CD4-positive, alpha-beta T cell treated with Interleukin-21 for 1 hour (primary cell): ENCODE results near the gene ASB2.
A peak's percentile ranks its signal among the peaks of the same experiment; 100 is the strongest.

Experiments used
- DNase-seq: peaks from one replicate; pipeline ENCODE4 v3.0.0-alpha.2; 2020

Gene ASB2

GRCh38 chr14:93945070-93945399, 31.3 kb downstream of the ASB2 start:
- no peak for DNase-seq

GRCh38 chr14:93944348-93945069, 31.9 kb downstream of the ASB2 start:
- DNase-seq, result no peak

GRCh38 chr14:93943930-93944329, 32.4 kb downstream of the ASB2 start:
- no peak for DNase-seq

DNA sequence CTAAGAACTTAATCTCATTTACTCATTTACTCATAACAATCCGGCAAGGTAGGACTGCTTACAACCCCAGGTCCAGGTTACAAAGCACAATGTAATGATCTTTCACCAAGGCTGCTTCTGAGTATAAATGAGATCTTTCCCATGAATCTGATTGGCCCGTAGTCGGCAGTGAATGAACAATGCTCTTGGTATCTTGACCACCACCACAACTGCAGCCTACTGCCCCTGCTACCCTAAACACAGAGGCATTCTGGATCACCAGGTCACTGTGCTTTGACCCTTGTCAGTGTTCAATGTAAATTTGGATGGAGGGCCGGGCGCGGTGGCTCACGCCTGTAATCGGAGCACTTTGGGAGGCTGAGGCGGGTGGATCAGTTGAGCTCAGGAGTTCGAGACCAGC, 33.3 kb downstream of the ASB2 start:
- DNase-seq, result no peak

DNA sequence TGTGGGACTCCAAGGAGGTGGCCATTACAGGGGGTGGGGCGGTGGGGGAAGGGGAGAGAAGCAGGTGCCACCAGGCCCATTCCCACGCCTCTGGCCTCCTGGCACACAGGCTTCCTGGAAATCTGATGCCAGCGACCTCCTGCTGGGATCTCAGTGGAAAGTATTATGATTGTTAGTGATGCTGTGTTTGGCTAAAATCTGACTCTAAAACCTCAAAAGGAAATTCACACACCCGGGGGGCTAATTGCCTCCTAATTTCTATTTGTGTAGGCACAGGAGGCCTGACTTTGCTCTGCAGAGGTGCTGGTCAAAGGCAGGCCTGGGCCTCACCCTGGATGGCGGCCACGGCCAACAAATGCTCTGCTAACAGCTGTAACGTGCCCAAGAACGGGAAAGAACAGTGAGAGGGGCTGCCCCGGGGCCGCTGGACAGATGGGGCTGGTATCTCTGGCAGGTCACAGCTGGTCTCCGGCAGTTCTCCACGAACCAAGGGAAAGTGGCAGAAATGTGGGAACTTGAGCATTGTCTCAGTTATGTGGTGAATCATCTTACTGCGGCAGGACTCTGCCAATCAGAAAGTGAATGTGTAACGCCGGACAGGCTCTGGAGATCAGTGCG, 35.0 kb downstream of the ASB2 start:
- DNase-seq, result no peak

DNA sequence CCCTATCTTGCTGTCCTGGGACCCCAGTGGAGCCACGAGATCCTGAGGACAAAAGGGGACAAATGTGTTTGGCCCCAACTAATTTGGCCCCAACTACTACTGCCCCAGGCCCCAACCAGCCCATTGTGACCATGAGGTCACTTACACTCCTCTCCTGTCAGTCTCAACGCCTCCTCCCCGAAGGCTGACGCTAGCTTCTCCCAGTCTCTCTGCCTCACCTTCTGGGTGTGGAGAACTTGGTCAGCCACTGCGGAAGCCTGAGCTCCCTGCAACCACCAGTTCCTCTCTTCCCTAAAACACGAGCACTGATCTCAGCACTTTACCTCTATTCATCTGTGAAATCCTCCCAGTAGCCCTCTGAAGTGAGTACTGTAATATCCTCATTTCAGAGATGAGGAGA, 35.9 kb downstream of the ASB2 start:
- DNase-seq, result no peak

DNA sequence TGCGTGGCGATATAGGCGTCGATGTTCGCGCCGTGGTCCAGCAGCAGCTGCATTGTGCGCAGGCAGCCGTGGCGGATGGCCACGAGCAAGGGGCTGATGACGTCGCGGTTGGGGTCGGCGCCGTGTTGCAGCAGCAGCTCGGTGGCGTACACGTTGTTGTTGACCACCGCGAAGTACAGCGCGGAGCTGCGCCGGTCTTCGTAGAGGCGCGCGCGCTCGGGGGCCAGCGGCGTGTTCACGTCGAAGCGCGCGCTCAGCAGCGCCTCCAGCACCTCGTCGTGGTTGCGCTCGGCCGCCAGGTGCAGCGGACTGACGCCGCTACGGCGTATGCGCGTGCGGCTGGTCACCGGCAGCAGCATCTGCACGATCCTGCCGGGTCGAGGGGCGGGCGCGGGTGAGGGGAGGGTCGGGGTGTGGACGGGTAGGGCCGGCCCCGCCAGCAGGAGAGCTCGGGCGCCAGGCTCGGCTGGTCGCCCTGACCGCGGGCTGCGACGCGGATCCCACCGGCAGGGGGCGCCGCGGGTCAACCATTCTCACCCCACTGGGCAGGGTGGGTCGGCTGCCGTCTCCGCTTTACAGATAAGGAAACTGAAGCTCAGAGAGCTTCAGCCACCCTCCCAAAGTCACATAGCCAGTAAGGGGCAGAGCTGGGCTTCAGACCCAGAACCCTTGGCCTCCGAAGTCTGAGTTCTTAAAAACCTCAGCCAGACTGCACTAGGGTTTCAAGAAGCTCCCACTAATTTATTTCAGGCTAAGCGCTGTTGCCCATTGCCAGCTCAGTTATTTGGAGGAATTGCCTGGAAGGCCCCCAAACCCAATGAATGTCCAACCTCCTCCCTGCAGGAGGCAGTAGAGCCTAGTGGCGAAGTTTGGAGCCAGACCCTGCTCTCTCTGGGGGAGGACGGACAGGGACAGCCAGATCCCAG, 36.8 kb downstream of the ASB2 start:
- peak; percentile 90 for DNase-seq

- DNase-seq, result no peak
Measured at GRCh38 chr14:93938751-93939303, 37.5 kb downstream of the ASB2 start.

- DNase-seq, result no peak
Measured at GRCh38 chr14:93937519-93937918, 38.9 kb downstream of the ASB2 start.

- no peak for DNase-seq
Measured at GRCh38 chr14:93936926-93937325, 39.4 kb downstream of the ASB2 start.

GRCh38 chr14:93936245-93936644, 40.1 kb downstream of the ASB2 start:
- DNase-seq, result no peak

DNA sequence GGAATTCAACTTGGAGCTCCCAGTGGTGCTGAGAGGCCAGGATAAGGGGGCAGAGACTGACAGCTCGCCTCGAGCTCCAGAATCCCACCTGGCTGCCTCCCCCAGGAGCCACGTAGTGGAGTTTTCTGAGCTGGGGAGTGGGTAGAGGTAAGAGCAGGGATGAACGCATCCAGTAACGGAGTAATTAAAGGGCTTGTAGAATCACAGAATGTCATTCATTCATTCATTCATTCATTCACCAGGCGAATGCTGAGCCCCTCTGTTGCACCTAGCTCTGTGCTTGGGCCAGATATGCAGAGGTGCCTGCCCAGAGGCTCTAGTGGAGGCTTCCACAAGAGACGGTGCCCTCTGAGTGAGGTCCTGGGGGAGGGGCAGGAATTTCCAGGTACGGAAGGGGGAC, 41.2 kb downstream of the ASB2 start:
- DNase-seq, result no peak

GRCh38 chr14:93932642-93933041, 43.7 kb downstream of the ASB2 start:
- DNase-seq, result no peak

GRCh38 chr14:93930989-93931307, 45.4 kb downstream of the ASB2 start:
- DNase-seq, result no peak

DNA sequence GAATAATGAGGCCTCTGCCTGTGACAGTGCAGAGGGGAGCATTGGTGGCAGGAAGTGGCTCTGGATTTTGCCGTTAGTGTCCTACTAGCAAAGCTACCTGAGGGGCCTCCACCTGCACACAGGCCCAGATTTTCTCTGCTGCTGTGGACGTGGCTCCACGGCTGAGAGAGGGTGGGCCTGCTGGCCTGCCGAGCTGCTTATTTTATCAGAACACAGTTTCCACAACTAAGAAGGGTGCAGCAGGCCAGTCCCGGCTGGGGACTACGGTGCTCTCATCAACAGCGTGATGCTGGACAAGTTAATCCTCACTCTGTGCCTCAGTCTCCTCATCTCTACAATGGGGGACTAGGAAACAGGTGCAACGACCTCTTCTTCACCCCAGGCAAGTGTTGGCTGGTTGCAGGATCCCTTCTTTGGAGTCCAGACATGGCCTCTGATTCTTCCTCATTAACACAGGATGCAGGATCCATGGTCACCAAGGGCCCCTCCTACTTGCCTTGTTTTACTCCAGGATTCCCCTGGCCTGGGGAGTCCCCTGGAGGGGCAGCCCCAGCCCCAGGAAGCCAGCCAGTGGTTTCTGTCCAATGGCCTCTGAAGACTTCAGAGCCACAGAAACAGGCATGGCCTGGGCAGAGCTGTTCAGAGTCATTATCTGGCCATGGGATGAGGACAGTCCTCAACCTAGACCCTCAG, 45.9 kb downstream of the ASB2 start:
- DNase-seq, result no peak

- DNase-seq, result no peak
Measured at GRCh38 chr14:93929657-93930056, 46.7 kb downstream of the ASB2 start.

DNA sequence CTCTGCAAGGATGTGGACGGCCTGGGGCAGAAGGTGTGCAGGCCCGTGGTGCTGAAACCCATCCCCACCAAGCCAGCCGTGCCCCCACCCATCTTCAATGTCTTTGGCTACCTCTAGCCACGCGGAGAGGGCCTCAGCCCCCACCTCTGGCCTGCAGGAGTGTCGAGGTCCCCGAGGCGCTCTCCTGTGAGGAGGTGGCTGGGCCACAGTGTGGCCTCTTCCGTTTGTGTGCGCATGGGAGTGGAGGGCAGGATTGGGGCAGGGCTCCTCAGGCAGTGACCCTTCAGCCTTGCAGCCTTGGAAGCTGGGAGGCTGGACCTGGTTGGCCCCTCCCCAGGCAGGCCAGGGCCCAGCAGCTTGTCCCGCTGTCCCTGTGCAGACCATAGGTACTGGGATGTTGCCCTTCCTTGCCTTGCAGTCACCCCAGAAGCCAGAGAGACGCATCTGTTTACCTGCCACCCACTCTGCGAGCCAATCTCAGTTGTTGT, 47.3 kb downstream of the ASB2 start:
- no peak for DNase-seq

- DNase-seq, result no peak
Measured at GRCh38 chr14:93928184-93929047, 48.0 kb downstream of the ASB2 start.

DNA sequence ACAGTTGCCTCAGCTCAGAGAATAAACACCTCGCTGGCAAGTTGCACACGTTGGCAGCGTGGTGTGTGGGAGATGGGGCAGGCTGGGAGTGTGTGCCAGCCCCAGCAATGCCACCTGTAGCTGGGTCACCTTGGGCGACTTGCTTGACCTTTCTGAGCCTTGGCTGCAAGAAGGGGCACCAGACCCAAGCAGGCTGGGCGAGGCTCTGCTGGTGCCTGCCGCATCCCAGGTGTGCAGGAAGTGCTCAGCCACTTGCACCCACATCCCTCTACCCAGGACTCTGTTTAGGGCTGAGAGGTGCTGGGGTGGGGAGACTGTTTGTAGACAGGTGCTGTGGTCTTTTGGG, 48.6 kb downstream of the ASB2 start:
- DNase-seq, result no peak

GRCh38 chr14:93926873-93927799, 49.2 kb downstream of the ASB2 start, which contains the start of gene FAM181A:
Gene FAM181A, plus strand, starts transcription at chr14:93927344. Its CDS starts 942 bp downstream, at chr14:93928286.
- no peak for DNase-seq
